ENCODE measurements around the gene ELOVL7.
"Not testable (repeated sequence)": the region's sequence is repeated elsewhere in the genome, so short reads cannot be mapped to it uniquely, and the experiment has no call there.

Gene ELOVL7

GRCh38 chr5:60821488-60822284 is 22.4 kb downstream of the ELOVL7 start:
- Mint-ChIP-seq H3K4me1 (ENCODE audit: low read depth in 2 of 2) (no peaks in the 10 kb centered on the region), H3K4me3 (no peak overlapping the region), H3K9me3 (peaks cover 0 to 1% of the 10 kb centered on the region in 2 donors), H3K36me3 (ENCODE audit: insufficient read depth) (no peaks in the 10 kb centered on the region), H3K27me3 (peaks cover 0 to 5% of the 10 kb centered on the region in 2 donors), H3K27ac (no peak overlapping the region)
- DNase-seq (no peak), ATAC-seq (replicated peaks) (no peak)

DNA sequence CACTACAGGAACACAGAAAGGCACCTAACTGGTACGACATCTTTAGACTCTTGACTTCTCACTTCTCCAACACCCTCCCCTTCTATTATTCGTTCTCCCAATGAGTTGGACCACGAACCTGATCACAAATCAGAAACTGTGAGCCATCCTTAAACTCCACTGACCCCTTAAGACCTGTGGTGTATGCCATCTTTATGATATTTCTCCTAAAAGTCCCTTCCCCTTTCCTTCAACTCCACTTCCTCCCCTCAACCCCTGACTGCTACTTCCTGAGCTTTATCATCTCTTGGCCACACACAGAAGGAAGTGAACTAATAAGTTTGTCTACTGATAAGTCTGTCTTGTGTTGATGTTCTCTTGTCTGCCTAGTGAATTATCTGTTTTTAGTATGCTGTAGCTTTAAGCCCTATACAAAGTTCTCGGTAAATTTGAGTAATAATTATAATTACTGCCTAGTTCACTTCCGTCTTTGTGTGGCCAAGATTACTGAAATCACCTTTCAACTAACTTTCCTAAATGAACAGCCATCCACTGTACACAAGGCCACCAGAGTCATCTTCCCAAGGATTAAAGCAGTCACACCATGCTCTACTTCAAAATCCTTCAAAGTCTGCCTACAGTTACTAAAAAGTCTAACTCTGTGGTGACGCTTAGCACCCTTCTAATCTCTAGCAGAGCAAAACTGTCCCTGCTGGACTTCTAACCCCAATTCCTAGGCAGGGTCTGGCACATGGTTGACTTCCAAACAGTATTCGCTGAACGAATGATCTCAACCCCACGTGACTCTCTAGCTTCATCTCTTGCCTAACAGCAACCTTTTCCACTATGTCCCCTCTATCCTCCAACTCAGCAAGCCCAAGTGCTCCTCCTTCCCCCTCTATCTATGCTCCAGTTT is 23.2 kb downstream of the ELOVL7 start:
- DNase-seq (no peak), ATAC-seq (replicated peaks) (no peak)
- Mint-ChIP-seq H3K36me3 (ENCODE audit: insufficient read depth) (no peaks in the 10 kb centered on the region), H3K4me1 (ENCODE audit: low read depth in 2 of 2) (no peaks in the 10 kb centered on the region), H3K27me3 (peaks cover 0 to 5% of the 10 kb centered on the region in 2 donors), H3K27ac (no peak overlapping the region), H3K4me3 (no peak overlapping the region), H3K9me3 (peaks cover 0 to 1% of the 10 kb centered on the region in 2 donors)

DNA sequence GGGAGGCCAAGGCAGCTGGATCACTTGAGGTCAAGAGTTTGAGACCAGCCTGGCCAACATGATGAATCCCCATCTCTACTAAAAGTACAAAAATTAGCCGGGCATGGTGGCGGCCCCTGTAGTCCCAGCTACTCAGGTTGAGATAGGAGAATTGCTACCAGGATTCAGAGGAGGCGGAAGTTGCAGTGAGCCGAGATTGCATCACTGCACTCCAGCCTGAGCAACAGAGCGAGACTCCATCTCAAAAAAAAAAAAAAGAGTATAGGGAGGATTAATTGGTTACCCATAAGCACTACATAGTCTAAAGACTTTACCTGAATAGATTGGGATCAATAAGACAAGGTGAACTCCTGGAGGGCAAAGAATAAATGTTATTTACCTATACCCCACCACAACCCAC is 27.9 kb downstream of the ELOVL7 start:
- not testable (repeated sequence) for H3K9me3 Mint-ChIP-seq; H3K36me3 Mint-ChIP-seq (ENCODE audit: insufficient read depth); H3K4me3 Mint-ChIP-seq; H3K27ac Mint-ChIP-seq; H3K4me1 Mint-ChIP-seq (ENCODE audit: low read depth in 2 of 2); DNase-seq; ATAC-seq (replicated peaks)
- H3K27me3 Mint-ChIP-seq: peaks cover 10 to 17% of the 10 kb centered on the region in 2 donors

DNA sequence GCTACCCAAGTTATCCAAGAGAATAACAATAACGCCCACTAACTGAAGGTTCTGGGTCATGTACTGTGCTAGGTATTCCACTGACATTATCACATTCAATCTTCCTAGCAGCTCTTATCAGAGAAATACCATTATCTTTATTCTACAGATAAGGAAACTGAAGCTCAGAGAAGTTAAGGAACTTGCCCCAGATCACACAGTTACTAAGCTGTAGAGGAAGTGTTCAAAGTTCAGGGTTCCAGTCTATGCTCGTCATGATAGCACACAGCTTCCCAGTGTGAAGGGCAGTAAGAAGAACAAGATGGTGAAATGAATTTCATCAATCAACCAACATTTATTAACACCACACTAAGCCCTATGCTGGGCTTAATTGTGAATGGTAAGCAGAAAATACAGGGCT is 29.6 kb downstream of the ELOVL7 start:
- Mint-ChIP-seq H3K4me3 (no peak overlapping the region), H3K4me1 (ENCODE audit: low read depth in 2 of 2) (no peaks in the 10 kb centered on the region), H3K27me3 (peaks cover 10 to 17% of the 10 kb centered on the region in 2 donors), H3K9me3 (peaks cover 0 to 1% of the 10 kb centered on the region in 2 donors), H3K27ac (no peak overlapping the region), H3K36me3 (ENCODE audit: insufficient read depth) (no peaks in the 10 kb centered on the region)
- no peak for ATAC-seq (replicated peaks)
- no peak for DNase-seq

- ATAC-seq (replicated peaks) (no peak), DNase-seq (no peak)
- H3K27me3 Mint-ChIP-seq: peaks cover 5 to 17% of the 10 kb centered on the region in 2 donors
- H3K36me3 Mint-ChIP-seq (ENCODE audit: insufficient read depth): no peaks in the 10 kb centered on the region
- H3K27ac Mint-ChIP-seq: no peak overlapping the region
- H3K9me3 Mint-ChIP-seq: no peaks in the 10 kb centered on the region
- no peaks in the 10 kb centered on the region for H3K4me1 Mint-ChIP-seq (ENCODE audit: low read depth in 2 of 2)
- no peak overlapping the region for H3K4me3 Mint-ChIP-seq
These were observed 31.6 kb downstream of the ELOVL7 start for GRCh38 chr5:60812426-60812825.

- peaks cover 9 to 26% of the 10 kb centered on the region in 2 donors for H3K27me3 Mint-ChIP-seq
These were observed 33.0 kb downstream of the ELOVL7 start for GRCh38 chr5:60811105-60811504.

DNA sequence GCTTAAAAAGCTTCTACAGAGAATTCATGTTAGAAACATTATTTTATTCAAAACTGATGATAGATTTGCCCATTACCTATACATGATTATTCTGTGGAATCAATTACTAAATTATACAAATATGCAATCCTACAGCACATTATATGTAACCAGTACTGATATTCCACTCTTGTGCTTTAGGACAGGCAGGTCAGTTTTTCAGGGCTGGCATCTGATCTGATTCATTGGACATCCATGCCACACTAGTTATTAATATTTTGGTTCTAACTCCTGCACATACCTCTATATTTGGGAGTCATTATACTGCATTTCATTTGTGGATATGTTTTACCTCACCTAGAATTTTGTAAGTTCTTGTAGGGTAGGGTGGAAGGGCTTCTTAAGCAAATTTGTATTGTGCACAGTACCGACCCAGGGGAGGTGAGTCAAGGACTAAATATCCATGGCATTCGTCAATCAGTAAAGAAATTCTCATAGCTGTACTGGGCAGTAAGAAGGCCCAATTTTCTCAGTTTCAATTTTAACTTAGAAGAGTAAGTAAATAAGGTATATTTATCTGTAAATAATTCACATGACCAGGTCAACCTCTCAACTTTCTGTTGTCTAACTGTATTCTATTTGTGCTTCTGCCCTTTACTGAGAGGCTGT is 33.5 kb downstream of the ELOVL7 start:
- H3K36me3 Mint-ChIP-seq (ENCODE audit: insufficient read depth): no peaks in the 10 kb centered on the region
- peaks cover 0 to 3% of the 10 kb centered on the region in 2 donors for H3K9me3 Mint-ChIP-seq
- H3K4me1 Mint-ChIP-seq (ENCODE audit: low read depth in 2 of 2): no peaks in the 10 kb centered on the region
- H3K4me3 Mint-ChIP-seq: no peak overlapping the region
- no peak overlapping the region for H3K27ac Mint-ChIP-seq
- no peak for DNase-seq
- peaks cover 10 to 28% of the 10 kb centered on the region in 2 donors for H3K27me3 Mint-ChIP-seq
- ATAC-seq (replicated peaks): no peak

More at GRCh38 chr5:60811105-60811504, 33.0 kb downstream of the ELOVL7 start:
- Mint-ChIP-seq H3K4me3 (no peak overlapping the region), H3K36me3 (ENCODE audit: insufficient read depth) (no peaks in the 10 kb centered on the region), H3K9me3 (peaks cover 0 to 3% of the 10 kb centered on the region in 2 donors), H3K4me1 (ENCODE audit: low read depth in 2 of 2) (no peaks in the 10 kb centered on the region), H3K27ac (no peak overlapping the region)
- DNase-seq: no peak
- ATAC-seq (replicated peaks): no peak

- no peaks in the 10 kb centered on the region for H3K36me3 Mint-ChIP-seq (ENCODE audit: insufficient read depth)
- ATAC-seq (replicated peaks) (no peak), DNase-seq (no peak)
- no peak overlapping the region for H3K27ac Mint-ChIP-seq
- H3K27me3 Mint-ChIP-seq: peaks cover 10 to 28% of the 10 kb centered on the region in 2 donors
- H3K4me3 Mint-ChIP-seq: no peak overlapping the region
- no peaks in the 10 kb centered on the region for H3K4me1 Mint-ChIP-seq (ENCODE audit: low read depth in 2 of 2)
- H3K9me3 Mint-ChIP-seq: peaks cover 0 to 3% of the 10 kb centered on the region in 2 donors
These were observed 34.1 kb downstream of the ELOVL7 start for GRCh38 chr5:60809891-60810425.

DNA sequence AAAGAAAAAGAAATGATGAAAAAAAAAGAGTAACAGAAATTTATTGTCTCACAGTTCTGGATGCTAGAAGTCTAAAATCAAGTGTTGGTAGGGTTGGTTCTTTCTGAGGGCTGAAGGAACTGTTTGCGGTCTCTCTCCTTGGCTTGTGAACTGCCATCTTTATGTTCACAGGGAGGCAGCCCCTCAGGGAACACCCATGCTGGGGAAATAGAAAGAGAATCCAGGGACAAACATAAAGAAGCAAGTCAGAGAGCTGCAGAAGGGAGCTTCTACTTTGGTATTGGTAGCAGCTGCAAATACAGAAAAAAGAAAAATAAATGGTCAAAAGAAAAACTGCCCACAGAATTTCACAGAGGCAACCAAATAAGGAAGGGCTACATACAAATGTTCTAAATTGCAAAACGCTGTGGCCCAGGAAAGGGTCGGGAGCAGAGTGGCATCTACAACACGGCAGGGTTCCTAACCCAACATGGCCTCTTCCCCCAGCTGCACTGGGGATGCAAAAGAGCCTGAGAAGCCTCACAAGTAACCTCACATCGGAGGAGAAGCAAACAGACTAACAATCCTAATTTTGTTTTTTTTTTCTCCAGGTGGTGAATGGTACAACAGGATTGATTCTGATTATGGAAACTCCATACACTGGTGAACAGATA is 37.4 kb downstream of the ELOVL7 start:
- H3K27me3 Mint-ChIP-seq: peaks cover 5 to 11% of the 10 kb centered on the region in 2 donors
- H3K4me1 Mint-ChIP-seq (ENCODE audit: low read depth in 2 of 2): no peaks in the 10 kb centered on the region
- peak overlapping the region in 1 of 2 donors; percentile 5 for H3K27ac Mint-ChIP-seq

DNA sequence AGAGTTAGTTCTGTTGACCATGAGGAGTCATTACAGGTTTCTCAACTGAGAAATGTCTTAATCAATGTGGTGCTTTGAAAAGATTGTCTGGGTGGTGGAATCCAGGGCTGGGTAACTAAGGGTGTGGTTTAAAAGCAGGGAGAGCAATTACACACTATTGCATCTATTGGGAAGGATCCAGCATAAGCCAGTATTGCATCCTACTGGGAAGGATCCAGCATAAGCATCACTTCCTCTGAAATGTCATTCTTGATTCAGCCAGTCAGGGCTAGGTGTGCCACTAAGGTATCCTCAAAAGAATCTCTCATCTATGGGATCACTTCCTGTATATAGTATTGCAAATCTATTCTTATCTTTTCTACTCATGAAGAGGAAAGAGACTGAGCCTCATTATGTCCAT is 38.6 kb downstream of the ELOVL7 start:
- Mint-ChIP-seq H3K4me1 (ENCODE audit: low read depth in 2 of 2) (no peaks in the 10 kb centered on the region), H3K36me3 (ENCODE audit: insufficient read depth) (no peaks in the 10 kb centered on the region), H3K4me3 (no peak overlapping the region), H3K27me3 (peaks cover 5 to 11% of the 10 kb centered on the region in 2 donors), H3K9me3 (peaks cover 0 to 3% of the 10 kb centered on the region in 2 donors), H3K27ac (no peak overlapping the region)
- DNase-seq (no peak), ATAC-seq (replicated peaks) (no peak)

More for the DNA sequence above, 37.4 kb downstream of the ELOVL7 start:
- H3K9me3 Mint-ChIP-seq: peaks cover 0 to 3% of the 10 kb centered on the region in 2 donors
- no peaks in the 10 kb centered on the region for H3K36me3 Mint-ChIP-seq (ENCODE audit: insufficient read depth)
- DNase-seq (no peak), ATAC-seq (replicated peaks) (no peak)
- H3K4me3 Mint-ChIP-seq: no peak overlapping the region

GRCh38 chr5:60803712-60804111 is 40.4 kb downstream of the ELOVL7 start:
- Mint-ChIP-seq H3K9me3 (peaks cover 0 to 3% of the 10 kb centered on the region in 2 donors), H3K27me3 (peaks cover 5 to 11% of the 10 kb centered on the region in 2 donors), H3K4me1 (ENCODE audit: low read depth in 2 of 2) (no peaks in the 10 kb centered on the region), H3K27ac (no peak overlapping the region), H3K36me3 (ENCODE audit: insufficient read depth) (no peaks in the 10 kb centered on the region), H3K4me3 (no peak overlapping the region)
- ATAC-seq (replicated peaks): no peak
- DNase-seq: no peak

DNA sequence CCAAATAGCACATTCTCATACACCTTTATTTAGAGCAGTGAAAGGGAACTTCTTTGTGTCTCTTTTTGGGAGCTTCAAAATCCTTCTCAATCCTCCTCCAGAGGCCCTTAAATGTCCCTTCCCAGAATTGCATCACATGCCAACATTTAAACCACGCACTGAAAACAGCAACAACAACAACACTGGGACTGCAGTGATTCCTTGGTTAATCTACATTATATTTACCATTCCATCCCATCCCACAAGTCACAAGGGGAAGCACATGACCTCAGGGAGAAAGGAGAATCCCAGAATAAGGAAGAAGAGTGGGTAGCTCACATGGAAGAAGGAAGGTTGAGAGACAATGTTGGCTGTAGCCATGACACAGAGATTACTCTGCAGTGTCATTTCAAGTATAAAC is 41.1 kb downstream of the ELOVL7 start:
- Mint-ChIP-seq H3K27ac (no peak overlapping the region), H3K27me3 (peaks cover 5 to 15% of the 10 kb centered on the region in 2 donors), H3K9me3 (peaks cover 0 to 3% of the 10 kb centered on the region in 2 donors), H3K36me3 (ENCODE audit: insufficient read depth) (no peaks in the 10 kb centered on the region), H3K4me3 (no peak overlapping the region), H3K4me1 (ENCODE audit: low read depth in 2 of 2) (no peaks in the 10 kb centered on the region)
- no peak for DNase-seq
- no peak for ATAC-seq (replicated peaks)

All from effector memory CD8-positive, alpha-beta T cell (primary cell).